Stimulated activated CD4-positive, alpha-beta T cell treated with anti-CD3 and anti-CD28 coated beads, TNF-alpha, amount 100 ng/mL, for 24 hours (primary cell): ENCODE data around the gene TULP3.
A peak's percentile ranks its signal among the peaks of the same experiment; 100 is the strongest.

Experiments
- DNase-seq, 3 experiments: peaks; one replicate each; pipeline ENCODE4 v3.0.0-alpha.2; 2020; ENCODE audit warnings: low read depth in 3 of 3

TULP3 gene

GRCh38 chr12:2877047-2877952 lies 13.4 kb upstream of the TULP3 start, which contains the start of the genes FOXM1 and RHNO1:
TSS of gene FOXM1 (minus strand) at chr12:2877174. CDS start at chr12:2874478, 2,696 bp downstream.
TSS of gene RHNO1 (plus strand) at chr12:2877223. CDS start at chr12:2885367, 8,144 bp downstream.
- peak; percentile 73 to 85 (median 75) for DNase-seq

DNA sequence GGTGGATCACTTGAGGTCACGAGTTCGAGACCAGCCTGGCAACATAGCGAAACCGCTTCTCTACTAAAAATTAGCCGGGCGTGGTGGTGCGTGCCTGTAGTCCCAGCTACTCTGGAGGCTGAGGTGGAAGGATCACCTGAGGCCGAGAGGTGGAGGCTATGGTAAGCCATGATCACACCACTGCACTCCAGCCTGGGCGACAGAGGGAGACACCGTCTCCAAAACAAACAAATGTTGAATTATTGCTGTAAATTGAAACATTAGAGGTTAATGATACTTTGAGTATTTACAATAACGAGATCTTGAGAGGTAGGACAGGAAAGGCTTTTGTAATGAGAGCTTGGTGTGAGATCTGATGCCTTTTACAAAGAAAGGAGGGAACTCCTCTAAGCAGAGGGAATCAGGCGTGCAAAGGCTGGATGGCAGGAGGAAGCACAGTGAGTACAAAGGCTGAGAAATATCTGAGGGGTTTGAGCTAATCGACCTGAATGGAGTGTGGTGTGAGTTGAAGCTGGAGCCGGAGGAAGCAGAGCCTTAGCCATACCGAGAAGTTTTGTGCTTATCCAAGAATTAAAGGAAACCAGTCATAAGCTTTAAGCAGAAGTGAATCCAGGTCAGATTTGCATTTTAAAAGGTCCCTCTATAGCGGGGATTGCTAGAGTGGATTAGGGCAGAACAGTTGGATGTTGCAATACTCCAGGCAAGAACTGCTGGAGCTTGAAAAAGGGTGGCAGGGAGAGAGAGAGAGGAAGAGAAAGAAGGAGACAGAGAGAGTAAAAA lies 12.5 kb upstream of the TULP3 start:
- DNase-seq, result no peak

DNA sequence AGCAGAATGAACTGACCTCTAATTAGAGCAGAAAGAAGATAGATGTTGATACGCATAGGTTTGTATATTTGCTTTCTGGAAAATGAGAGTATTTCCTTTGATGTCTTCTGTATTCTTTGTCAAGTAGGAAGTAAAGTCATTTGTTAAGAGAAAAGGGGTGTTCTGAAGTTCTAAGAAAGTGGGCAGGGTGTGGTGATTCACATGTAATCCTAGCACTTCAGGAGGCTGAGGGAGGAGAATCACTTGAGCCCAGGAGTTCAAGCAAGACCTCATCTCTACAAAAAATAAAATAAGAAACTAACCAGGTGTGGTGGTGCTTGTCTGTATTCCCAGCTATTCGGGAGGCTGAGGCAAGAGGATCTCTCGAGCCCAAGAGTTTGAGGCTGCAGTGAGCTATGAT lies 10.8 kb upstream of the TULP3 start:
- DNase-seq, result no peak

DNA sequence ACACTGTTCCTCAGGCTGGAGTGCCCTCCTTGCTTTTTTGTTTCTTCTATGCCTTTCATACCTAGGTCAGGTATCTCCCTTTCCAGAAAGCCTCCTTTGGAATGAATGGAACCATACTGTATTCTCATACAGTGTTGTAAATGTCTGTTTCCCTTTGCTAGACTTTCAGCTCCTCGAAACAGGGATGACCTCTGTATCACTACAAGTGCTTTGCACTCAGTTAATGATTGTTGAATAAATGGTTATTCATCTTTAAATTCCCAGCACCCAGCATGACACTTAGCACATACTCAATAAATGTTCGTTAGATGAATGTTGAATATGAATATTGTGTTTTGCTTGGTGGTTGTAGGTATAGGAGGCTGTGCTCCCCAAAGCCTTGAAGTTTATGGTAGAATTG lies 5.9 kb upstream of the TULP3 start:
- DNase-seq, result no peak

DNA sequence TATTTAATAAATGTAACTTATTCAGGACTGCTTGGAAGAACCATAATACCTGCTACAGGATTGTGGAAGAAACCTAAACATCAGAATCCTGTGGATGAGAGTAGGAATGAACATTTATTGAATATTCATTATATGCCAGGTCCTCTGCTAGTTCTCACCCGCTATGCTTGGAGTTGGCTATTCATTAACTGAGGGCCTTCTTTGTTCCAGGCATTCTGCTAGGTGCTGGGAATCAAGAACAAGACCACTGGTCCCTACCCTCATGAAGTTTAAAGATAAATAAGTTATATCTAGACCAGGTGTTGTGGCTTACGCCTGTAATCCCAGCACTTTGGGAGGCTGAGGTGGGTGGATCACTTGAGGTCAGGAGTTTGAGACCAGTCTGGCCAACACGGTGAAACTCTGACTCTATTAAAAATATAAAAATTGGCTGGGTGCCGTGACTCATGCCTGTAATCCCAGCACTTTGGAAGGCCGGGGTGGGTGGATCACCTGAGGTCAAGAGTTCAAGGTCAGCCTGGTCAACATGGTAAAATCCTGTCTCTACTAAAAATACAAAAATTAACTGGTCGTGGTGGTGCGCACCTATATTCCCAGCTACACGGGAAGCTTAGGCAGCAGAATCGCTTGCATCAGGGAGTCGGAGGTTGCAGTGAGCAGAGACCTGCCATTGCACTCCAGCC lies 3.8 kb upstream of the TULP3 start:
- DNase-seq, result no peak

DNA sequence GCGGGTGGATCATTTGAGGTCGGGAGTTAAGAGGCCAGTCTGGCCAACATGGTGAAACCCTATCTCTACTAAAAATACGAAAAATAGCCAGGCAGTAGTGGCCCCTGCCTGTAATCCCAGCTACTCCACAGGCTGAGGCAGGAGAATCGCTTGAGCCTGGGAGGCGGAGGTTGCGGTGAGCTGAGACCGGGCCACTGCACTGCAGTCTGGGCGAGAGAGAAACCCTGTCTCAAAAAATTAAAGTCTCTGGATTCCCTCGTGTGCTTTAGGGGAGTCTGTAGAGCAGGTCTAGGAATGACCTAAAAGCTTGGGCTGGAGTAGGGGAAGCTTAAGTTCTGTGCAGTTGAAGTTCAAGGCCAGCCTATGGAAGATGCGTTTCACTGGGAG lies 697 bp upstream of the TULP3 start:
- DNase-seq, result no peak

DNA sequence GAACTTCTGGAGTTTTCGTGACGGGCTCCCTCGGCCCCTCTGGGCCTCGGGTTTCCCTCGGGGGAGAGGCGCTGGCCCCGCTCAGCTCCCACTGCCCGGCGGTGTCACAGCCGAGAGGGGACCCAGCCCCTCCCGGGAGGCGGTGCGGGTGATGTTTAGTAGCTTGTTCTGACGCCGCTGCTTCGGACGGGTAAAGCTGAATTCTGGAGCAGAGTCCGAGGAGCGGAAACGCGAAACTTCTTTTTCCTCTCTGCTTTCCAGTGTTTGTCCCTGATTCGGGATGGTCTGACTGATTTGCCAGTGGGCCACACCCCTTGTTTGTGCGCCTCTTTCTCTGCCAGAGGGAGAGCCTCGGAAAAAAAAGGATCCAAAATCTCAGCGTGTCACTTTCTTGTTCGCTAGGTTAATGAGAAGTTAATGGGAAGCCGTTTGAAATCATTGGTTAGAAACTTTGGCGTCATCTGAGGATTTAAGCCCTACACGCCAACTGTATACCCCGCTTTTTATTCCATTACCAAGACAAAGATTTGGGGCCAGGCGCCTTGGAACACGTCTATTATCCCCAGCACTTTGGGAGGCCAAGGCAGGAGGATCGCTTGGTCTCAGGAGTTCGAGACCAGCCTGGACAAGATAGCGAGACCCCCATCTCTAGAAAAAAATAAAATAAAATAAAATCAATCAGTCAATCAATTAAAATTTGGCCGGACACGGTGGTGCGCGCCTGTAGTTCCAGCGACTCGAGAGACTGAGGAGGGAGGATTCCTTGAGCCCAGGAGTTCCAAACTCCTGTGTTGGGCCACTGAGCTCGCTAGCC lies 756 bp downstream of the TULP3 start:
- DNase-seq, result peak in 1 of 3 experiments; percentile 17

DNA sequence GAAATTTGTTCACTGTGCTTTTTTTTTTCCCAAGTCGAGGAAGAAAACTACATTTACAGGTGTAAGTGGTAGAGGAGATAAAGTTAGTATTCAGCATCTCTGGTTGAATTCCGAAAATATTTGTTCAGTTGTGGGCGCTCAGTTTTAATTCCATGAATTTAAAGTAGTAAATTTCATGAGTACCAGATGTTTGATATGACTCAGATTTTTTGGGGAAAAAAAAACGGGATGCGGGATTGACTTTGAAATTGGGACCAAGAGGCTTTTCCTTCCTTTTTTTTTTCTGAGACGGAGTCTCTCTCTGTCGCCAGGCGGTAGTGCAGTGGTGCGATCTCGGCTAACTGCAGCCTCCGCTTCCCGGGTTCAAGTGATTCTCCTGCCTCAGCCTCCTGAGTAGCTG lies 1.6 kb downstream of the TULP3 start:
- no peak for DNase-seq

DNA sequence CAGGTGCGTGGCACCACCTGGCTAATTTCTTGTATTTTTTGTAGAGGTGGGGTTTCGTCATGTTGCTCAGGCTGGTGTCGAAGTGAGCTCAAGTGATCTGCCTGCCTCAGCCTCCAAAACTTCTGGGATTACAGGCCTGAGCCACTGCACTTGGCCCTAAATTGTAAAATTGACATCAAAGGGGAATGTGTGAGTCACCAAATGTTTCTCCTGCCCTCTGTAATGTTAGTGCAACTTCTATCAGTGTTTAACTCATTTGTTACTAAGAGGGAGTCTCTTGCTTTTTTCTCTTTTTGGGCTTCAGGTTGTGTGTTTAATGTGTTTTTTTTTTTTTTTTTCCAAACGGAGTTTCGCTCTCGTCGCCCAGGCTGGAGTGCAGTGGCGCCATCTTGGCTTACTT lies 2.3 kb downstream of the TULP3 start:
- no peak for DNase-seq

DNA sequence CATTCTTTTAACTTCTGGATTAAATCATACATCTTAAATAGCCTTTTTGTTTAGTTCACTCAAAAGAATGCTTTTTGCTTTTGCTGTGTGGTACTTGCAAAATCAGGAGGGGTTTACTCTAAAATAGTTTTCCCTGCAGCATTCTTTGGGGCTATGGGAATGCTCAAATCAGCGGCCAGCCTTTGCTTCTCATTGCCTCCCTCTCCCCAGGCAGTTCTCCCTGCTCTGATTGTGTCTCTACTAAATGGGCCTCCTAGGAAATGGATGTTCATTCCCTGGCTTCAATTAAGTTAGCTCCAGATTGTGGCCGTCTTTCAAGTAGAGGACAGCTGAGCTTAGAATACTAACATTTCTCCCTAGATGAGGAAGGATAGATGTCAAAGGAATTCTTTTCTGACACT lies 4.4 kb downstream of the TULP3 start:
- no peak for DNase-seq

- no peak for DNase-seq
Measured at GRCh38 chr12:2895511-2895910, 4.8 kb downstream of the TULP3 start.

DNA sequence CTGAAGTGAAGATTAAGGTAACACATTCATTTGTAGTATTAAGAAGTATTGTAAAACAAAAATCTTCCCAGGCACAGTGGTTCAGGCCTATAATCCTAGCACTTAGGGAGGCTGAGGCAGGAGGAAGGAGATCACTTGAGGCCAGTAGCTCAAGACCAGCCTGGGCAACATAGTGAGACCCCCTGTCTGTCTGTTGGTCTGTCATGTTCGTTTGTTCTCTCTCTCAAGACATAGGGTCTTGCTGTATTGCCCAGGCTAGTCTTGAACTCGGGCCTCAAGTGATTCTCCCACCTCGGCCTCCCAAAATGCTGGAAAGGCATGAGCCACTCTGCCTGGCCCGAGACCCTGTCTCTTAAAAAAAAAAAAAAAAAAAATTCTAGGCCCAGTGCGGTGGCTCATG lies 6.7 kb downstream of the TULP3 start:
- DNase-seq, result no peak

DNA sequence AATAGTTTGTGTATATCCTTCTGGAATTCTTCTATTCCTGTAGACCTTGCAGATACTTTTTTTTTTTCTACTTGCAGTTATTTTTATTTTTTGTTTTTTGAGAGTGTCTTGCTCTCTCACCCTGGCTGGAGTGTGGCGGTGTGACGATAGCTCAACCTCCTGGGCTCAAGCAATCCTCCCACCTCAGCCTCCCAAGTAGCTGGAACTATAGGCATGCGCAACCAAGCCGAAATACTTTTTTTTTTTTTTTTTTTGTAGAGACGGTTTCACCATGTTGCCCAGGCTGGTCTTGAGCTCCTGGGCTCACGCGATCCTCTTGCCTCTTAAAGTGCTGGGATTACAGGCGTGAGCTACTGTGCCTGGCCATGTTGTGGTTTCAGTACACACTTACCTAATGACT lies 10.0 kb downstream of the TULP3 start:
- DNase-seq, result no peak

DNA sequence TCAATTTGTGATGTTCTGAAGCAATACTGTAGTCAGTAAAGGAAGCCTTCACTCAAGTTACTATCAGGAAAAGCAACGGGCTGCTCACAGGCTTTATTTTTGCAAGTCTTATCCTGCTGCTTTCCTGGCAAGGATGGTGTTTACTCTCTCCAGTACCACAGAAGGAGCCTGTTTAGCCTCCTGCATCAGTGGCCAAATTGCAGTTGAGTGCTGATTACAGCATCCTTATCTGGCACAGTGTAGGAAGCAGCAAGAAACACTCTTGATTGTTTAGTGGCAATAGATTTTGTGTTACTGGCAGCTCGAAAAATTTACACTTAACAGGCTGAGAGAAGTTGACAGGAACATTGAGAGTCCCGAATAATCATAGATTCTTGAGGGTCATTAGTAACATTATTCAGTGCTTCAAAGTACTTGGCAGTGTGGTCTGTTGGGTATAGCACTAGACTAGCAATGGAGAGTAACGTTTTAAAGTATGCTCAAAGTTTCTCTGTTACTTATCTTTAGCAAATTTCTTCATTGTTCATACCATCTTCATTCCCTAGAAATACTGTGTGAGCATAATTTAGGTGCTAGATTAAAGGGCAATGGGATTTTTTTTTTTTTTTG lies 11.7 kb downstream of the TULP3 start:
- no peak for DNase-seq

GRCh38 chr12:2904260-2904659 lies 13.6 kb downstream of the TULP3 start:
- no peak for DNase-seq

- DNase-seq, result no peak
Measured at GRCh38 chr12:2912216-2912575, 21.5 kb downstream of the TULP3 start.

- DNase-seq, result no peak
Measured at GRCh38 chr12:2919249-2919648, 28.6 kb downstream of the TULP3 start.

DNA sequence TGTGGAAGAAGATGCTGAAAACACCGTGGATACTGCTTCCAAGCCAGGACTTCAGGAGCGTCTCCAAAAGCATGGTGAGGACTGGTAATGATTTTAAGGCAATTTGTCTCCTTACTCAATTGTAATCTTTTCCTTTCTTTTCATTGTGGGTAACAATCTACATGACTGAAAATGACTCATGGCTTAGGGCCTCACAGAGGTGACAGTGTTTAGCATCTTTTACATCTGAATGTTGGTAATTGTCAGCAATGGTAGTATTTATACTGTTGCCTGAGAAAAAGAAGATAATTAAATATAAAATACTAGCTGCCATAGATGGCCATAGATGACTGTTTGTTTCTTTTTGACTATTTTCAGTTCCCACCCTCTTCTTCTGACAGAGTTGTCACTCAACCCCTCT lies 31.6 kb downstream of the TULP3 start:
- DNase-seq, result no peak

DNA sequence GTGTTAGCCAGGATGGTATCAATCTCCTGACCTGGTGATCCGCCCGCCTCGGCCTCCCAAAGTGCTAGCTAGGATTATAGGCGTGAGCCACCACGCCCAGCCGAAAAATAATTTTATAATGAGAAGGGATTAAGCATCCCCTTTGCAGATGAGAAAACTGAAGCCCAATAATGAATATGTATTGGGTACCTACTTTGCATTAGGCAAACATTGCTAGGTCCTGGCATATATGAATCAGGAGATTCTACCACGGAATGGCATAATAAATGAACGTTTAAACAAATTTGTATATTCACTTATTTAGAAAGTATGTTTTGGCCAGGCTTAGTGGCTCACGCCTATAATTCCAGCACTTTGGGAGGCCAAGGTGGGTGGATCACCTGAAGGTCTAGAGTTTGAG lies 32.4 kb downstream of the TULP3 start:
- DNase-seq, result no peak

GRCh38 chr12:2924019-2924418 lies 33.3 kb downstream of the TULP3 start:
- DNase-seq, result no peak
